ENCODE data around the gene TRIM62.
A peak's percentile ranks its signal among the peaks of the same experiment; 100 is the strongest.

TRIM62 gene

GRCh38 chr1:33180226-33180910 lies 1.5 kb downstream of the TRIM62 start:
- DNase-seq, result peak; percentile 91

DNA sequence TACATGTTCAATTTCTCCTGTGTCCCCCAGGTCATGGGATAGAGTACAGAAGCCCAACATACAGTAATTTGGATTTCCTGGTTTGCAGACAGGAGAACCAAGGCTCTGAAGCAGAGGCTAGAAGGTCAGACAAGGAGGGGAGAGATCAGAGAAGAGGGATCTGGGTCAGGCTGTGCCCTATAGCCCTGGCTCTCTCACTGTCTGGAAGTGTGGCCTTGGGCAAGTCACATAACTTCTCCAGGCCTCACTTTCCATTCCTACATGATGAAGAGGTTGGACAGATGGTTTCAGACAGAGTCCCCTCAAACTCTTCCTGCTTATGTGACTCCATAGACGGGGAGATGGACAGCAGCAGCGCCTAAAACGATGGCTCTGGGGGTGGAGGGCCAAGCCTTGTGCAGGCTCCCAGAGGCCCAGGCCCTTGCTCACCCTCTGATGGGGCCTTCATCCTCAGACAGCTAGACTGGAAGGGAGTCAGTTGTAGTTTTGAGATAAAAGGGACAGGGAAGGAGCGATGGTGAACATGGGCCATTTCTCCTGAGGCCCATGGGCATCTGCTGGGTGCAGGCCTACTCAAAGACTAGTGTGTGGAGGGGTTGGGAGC lies 2.9 kb downstream of the TRIM62 start:
- DNase-seq, result no peak

GRCh38 chr1:33177996-33178540 lies 3.8 kb downstream of the TRIM62 start:
- no peak for DNase-seq

DNA sequence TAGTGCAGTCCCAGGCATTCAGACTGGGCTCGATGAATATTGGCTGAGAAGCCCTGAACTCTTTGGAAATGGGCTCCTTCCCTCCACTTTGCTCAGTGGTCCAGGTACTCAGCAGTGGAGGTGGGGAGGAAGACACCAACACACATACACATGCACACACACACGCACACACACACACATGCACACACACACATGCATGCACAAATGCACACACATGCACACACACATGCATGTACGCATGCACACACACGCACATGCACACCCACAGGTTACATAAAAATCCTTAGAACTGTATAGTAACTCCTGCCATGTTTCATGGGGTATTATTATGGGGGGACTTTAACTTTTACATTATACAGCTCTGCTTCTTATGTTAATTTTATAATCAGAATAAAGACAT lies 5.0 kb downstream of the TRIM62 start:
- DNase-seq, result no peak

DNA sequence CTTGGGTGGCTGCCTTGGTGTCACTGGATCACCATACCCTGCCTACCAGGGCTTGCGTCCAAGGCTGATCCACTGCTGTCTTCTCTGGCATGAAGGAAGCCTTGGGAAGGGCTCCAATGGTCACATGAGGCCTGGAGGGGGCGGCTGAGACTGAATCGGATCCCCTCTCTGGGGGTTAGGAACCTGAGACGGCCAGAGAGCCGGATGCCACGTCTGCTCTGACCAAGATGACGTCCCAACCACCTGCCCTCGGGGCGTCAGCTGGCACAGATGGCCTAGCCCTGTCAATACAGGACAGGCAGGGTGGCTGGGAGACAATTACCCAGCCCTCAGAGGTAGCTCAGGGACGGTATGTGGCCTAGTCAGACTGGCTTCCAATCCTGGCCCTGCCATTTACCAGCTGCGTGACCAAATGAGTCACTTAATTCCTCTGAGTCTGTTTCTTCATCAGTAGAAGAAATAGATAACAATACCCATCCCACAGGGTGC lies 5.4 kb downstream of the TRIM62 start:
- DNase-seq, result peak; percentile 62

- DNase-seq, result no peak
Observed at GRCh38 chr1:33175865-33176264, 6.0 kb downstream of the TRIM62 start.

GRCh38 chr1:33173091-33173490 lies 8.8 kb downstream of the TRIM62 start:
- DNase-seq, result no peak

DNA sequence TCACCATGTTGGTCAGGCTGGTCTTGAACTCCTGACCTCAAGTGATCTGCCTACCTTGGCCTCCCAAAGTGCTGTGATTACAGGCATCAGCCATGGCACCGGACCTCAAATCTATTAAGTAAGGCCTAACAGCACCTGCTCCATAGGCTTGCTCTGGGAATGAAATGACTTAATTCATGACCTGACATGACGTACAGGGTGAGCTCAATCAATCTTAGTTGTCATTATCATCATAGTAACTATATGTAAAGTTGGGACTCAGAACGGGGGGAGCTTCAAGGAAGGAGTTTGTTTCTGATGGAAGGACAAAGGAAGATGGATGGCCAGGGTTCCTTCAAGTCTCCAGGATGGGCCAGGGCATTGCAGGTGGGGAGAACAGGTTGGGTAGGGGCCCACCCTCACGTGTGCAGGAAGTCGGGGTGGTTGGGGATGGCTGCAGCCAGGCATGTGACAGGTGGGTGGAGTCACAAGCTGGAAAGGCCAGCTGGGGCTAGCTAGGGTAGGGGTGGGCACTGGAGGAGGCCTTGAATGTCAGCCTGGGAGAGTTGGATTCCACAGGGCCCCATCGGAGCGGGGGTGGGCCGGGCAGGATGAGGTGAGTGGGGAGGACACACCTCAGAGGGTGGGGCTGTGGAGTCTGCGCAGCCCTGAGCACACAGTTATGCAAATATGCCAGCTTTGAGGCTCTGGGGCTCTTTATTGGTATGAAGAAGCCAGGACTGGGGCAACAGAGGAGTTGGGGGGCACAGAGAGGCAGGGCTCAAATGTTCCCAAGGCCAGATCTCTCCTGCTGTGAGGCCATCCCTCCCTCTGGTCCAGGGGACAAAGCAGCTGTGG lies 9.6 kb downstream of the TRIM62 start:
- DNase-seq, result no peak

DNA sequence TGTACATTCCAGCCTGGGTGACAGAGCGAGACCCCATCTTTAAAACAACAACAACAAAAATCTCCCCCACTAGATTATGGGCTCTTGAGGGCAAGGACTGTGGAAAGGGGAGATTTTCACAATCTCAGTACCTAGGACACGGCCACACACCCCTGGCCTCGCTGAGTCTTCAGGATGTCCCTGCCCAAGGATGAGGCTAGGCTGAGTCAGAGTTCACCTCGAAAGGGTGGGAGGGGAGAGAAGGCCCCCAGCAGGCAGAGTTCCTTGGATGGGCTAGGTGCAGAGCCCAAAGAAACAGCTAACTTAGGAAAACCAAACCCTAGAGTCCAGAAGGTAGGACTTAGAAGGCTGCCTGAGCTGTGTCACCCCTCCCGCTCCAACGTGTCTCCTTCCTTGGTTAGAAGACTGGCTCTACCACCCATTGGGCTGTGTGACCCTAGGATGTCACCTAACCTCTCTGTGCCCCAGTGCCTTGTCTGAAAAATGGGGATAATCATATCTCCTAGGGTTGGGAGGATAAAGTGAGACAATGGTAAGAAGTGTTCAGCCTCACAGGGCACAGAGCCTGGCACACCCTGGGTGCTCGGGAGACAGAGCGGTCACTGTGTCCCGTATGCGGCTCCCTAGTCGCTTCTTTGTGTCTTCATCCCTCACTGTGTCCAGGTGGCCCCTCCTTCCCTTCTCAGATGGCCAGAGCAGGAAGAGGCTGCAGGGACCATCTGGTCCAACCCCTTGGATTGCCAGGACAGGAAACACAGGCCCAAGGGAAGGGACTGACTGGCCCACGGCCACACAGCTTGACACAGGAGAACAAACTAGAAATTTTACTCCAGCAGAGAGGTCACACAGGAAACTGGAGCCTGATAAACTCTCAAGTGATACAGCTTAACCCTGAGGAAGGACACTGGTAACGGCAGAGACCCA lies 11.2 kb downstream of the TRIM62 start:
- no peak for DNase-seq

- DNase-seq, result peak; percentile 34
Observed at GRCh38 chr1:33169290-33170055, 12.4 kb downstream of the TRIM62 start.

GRCh38 chr1:33168556-33169289 lies 13.1 kb downstream of the TRIM62 start:
- DNase-seq, result peak; percentile 45

- DNase-seq, result peak; percentile 28
Observed at GRCh38 chr1:33167650-33168447, 14.0 kb downstream of the TRIM62 start.

DNA sequence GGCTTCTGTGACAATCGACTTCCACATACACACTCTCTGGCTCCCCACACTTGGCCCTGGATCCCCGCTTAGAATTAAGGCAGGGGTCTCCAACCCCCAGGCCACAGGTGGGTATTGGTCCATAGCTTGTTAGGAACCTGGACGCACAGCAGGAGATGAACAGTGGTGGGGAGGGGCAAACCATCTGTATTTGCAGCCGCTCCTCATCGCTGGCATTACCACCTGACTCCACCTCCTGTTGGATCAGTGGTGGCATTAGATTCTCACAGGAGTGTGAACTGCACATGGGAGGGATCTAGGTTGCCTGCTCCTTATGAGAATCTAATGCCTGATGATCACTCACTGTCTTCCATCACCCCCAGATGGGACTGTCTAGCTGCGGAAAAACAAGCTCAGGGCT lies 16.0 kb downstream of the TRIM62 start:
- DNase-seq, result no peak

- DNase-seq, result no peak
Observed at GRCh38 chr1:33165209-33165608, 16.6 kb downstream of the TRIM62 start.

DNA sequence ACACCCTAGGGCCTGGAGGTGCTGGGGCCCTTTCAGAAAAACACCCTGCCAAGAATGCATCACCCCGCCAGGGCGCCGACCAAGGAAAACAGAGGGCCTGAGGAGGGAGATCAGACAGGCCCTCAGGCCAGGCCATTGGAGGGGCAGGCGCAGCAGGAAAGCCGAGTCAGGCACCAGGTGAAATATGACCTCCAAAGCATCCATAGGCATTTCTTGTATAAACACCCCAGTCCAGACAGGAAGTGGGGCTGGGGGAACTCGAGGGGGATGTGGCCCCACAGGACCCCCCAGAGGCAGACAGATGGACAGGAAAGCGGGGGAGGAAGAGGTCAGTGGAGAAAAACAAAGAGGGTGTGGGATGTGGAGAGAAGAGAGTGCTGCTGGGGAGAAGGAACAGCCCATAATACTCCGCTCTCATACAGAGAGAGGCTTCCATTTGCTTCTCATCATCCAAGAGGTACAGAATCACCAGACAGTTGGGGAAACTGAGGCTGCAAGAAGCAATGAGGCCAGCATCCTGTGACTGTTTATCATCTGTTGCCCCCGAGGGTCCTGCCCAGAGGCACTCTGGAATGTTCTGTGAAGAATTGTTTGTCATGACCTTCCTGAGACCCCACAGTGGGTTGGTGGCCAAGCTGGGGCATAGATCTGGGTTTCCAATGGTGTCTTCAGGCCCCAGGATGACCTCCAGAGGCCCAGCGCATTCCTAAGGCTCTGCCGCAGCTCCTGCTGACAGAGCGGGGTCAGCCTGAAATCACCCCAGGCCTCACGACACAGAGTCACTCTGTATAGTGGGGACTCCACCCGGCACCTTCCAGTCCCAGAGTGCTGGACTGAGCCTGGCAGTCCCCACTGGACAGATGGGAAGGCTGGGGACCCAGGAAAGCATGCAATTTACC lies 18.0 kb downstream of the TRIM62 start:
- peak; percentile 53 for DNase-seq

DNA sequence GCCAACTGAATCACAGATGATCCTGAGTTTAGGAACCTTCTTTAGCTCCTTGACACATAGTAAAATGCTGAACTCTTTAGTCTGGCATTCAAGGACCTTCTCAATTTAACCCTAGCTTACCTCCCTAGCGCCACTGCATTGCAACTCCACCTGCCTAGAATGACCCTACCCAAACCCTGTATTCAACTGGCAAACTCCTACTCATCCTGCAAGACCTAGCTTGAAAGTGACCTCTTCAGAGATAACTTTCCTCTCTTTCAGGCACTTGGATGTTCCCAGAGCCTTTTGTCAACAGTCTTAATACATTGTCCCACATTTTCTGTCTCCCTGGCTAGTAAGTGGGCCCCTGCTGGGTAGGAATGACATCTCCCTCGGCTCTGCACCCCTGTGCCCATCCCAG lies 19.7 kb downstream of the TRIM62 start:
- no peak for DNase-seq

- peak; percentile 84 for DNase-seq
Observed at GRCh38 chr1:33161061-33161681, 20.7 kb downstream of the TRIM62 start.

DNA sequence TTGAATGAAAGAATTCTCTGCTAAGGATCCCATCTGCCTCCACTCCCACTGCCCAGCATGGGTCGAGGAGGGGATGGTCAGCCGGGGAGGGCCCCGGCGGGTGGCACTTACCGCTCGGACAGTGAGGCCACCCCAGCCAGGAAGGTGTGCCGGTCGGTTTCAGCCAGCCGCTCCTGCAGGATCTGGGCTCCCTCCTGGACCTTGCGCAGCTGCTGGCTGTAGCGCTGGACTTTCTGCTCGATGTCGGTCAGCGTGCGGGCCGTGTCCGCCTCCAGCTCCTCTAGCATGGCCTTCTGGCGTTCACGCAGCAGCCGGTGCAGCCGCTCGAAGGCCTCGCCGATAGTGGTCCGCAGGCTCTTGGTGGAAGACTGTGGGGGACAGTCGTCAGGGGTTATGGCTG lies 22.3 kb downstream of the TRIM62 start:
- DNase-seq, result no peak

Data from right forelimb (tissue), 1 donor.